GM10266 (cell line): ENCODE data around the gene CHPF2.

Experiments
- DNase-seq: peaks from one replicate; pipeline ENCODE4 v3.0.0; 2012; ENCODE audit errors: extremely low spot score
- CTCF ChIP-seq: IDR thresholded peaks from 2 replicates; pipeline ENCODE4 v1.5.1; 2012; ENCODE audit warnings: mild to moderate bottlenecking, low read depth; ENCODE audit not compliant: control insufficient read depth, insufficient read depth; ENCODE audit errors: missing control alignments

CHPF2 gene

DNA sequence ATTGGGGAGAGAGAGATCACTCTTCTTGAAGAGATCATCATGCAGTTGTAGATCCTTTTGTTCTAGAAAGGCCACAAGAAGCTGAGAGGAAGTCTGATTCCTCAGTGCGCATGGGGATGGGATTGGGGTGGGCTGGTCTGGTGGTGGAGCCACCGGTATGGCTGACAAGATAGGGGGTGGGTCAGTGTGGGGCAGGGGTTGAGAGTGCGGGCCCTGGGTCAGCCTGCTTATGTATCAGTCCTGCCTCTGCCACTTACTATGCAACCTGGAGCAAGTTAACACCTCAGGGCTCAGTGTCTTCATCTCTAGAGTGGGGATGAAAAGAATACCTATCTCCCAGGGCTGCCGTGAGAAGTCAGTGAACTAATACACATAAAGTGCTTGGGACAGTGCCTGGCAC, 8.3 kb downstream of the CHPF2 start:
- no peak for DNase-seq
- no peak for TF ChIP-seq CTCF

DNA sequence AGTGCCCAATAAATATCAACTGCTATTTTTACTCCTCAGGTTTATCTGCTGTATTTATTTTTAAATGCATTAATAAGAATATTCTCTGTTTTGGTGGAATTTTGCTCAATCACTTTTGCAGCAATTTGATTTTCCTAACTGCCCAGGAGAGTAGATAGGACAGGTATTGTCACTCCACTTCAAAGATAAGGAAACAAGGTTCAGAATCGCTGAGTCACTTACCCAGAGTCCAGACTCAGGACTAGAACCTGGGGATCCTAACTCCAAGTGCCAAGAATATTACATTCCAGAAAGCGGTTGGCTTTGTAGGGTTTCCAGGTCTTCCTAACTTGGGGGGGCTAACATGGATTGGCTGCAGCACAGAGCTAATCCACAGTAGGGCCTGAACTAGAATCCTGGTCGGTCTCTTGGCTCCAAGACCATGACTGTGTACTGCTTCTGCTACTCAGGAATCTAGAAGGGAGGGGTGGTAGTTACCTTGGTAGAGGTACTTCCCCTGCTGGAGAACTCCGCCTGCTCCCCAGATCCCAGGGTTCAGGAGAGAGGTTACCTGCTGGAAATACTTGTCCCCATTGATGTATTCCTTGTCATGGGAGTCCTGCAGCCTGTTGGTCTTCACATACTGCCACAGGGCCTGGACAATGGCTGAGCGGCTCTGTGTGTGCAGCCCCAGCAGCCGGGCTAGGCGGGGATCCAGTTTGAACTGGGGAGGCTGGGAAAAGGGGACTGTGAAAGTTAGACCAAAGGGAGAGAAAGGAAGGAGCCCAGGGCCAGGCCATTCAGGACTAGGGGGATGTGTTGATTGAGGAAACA, 8.9 kb downstream of the CHPF2 start:
- no peak for DNase-seq
- TF ChIP-seq CTCF: no peak

DNA sequence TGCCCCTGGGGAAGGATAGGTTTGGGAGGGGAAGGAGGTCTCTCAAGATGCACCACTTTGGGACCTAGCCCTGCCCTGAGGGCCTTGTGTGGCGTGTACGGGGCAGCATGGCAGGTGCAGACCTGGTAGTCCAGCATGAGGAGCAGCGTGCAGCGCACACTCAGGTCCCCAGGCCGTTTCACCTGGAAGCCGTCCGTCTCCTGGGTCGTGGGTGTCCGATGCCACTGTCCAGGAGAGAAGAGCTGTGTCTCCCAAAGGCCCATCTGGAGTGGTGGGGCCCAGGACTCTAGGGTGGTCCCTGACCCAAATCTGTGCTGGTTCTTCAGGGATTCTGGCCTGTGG, 9.4 kb downstream of the CHPF2 start:
- DNase-seq: no peak
- no peak for TF ChIP-seq CTCF

DNA sequence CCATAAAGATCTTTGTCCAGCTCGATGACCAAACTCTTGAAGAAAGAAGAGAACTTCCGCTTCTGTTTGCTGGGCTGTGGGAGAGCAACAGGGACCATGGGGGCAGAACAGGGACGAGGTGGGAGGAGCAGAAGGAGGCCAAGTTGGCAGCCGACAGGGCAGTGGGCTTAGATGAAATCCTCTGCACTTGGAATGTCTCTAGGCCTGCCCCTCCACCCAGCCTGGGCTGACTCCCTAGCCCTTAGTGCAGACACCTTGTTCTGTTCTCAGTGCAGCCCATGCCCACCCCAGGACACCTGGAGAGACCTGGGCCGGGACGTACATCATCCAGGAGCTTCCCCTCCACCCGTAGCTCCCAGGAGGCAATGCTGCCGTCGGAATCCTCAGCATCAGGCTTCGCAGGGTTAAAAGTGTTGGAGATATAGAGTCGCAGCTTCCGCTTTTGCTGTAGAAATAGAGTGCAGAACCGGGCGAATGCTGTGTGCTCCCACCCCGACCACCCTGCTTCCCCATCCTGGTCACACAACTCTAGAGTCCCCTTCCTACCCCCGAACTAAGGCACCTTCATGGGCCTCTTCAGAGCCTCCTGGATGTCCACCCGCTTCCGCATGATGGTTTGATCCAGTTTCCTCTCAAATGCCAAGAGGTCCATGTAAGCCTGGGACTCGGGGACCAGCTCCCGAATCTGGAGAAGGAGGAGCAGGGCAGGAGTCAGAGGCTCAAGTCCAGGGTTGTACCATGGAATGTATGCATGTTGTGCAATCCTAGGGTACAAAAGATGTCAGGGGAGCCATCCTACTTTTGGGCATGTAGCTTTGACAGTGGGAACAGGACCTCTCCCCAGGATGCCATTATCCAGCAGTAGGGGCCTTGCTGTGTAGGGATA, 10.1 kb downstream of the CHPF2 start:
- TF ChIP-seq CTCF: no peak
- DNase-seq: no peak

DNA sequence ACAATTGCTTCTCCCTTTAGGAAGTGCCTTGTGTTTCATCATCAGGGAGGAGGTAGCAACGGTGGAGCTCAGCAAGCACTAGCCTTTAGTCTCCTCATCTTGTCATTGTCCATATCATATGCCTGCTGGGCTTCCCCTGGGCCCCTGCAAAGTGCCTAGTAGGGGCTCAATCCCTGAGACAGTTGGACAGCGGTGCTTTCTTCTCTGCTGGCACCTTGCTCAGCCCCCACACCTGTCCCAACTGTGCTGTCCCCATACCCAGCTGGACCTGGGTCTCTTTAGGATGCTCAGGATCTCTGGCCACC, 10.7 kb downstream of the CHPF2 start:
- no peak for DNase-seq
- TF ChIP-seq CTCF: no peak

DNA sequence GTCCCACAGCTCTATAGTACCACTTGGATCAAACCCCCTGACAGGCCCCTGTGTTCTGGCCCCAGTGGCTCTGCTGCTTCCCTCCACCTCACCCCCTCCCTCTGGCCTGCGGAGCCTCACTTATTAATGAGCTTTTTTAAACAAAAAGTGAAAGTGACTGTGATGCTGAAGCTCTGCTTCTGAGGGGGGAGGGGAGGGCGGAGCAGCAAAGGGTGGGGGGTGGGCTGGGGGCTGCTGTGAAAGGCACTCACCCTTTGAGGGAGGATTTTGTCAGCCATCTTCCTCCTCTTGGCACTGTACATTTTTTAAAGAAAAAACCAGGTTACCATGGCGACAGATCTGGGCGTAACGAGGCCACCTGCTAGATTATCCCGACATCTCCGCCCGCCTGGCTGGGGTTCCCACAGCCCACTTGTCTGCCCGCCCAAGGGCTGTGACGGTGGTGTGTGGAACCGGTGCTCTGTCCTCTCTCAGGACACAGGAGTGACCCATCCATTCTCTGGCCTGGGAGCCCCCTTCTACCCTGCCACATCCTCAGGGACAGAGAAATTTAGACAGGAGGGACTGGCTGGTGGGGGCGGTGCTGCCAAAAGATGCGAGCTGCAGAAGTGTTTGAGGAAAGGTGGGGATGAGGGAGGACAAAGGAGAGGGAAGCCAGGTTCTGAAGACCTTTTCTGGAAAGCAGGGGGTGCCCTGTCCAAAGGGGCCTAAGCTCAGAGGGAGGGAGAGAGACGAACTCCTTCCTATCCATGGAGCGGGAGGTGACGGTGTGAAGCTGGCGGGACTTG, 11.3 kb downstream of the CHPF2 start:
- DNase-seq: peak; percentile 77
- no peak for TF ChIP-seq CTCF
